Uterus (tissue), 2 donors: Measurements from ENCODE around the gene TLR2.

ENCODE experiments used
- CTCF ChIP-seq, 4 experiments: fragments of 200-600 bp in 2 of 4; fragments of 450-650 bp in 2 of 4; sonication (generic) in 2 of 4; IDR thresholded peaks; one replicate each; pipeline ENCODE4 v1.5.1; 2016 to 2019; ENCODE audit warnings: antibody characterized with exemption in 4 of 4, mild to moderate bottlenecking in 2 of 4, moderate library complexity in 1 of 4
- POLR2A ChIP-seq, 2 donors: fragments of 450-650 bp; IDR thresholded peaks; one replicate each; pipeline ENCODE4 v1.6.1; 2016; ENCODE audit warnings: antibody characterized with exemption in 2 of 2, mild to moderate bottlenecking in 1 of 2, moderate library complexity in 1 of 2

- no peak for TF ChIP-seq POLR2A (IDR thresholded peaks at IDR 0.05)
- TF ChIP-seq CTCF (IDR thresholded peaks at IDR 0.05): no peak
These were observed 38.0 kb downstream of the TLR2 start for GRCh38 chr4:153722036-153722435.
